HEK293T (cell line): ENCODE results near the gene FRS2.

Experiments
- BHLHE40 ChIP-seq: fragments of 450-650 bp; IDR thresholded peaks from 2 replicates; pipeline ENCODE4 v1.6.1; 2016; ENCODE audit warnings: mild to moderate bottlenecking, moderate library complexity, borderline replicate concordance
- ELF4 ChIP-seq: fragments of 450-650 bp; IDR thresholded peaks from 2 replicates; pipeline ENCODE4 v1.6.1; 2017; ENCODE audit warnings: antibody characterized with exemption
- FOXA1 ChIP-seq: fragments of 450-650 bp; IDR thresholded peaks from 2 replicates; pipeline ENCODE4 v1.6.1; 2016; ENCODE audit warnings: mild to moderate bottlenecking
- FOXK2 ChIP-seq: fragments of 450-650 bp; IDR thresholded peaks from 2 replicates; pipeline ENCODE4 v1.6.1; 2016; ENCODE audit warnings: mild to moderate bottlenecking
- FOXM1 ChIP-seq: fragments of 450-650 bp; IDR thresholded peaks from 2 replicates; pipeline ENCODE4 v1.6.1; 2017; ENCODE audit warnings: mild to moderate bottlenecking, borderline replicate concordance
- HDGF ChIP-seq: fragments of 450-650 bp; IDR thresholded peaks from 2 replicates; pipeline ENCODE4 v1.6.1; 2017; ENCODE audit warnings: antibody characterized with exemption, borderline replicate concordance
- LEF1 ChIP-seq: fragments of 450-650 bp; IDR thresholded peaks from 2 replicates; pipeline ENCODE4 v1.6.1; 2017; ENCODE audit warnings: mild to moderate bottlenecking, borderline replicate concordance
- PKNOX1 ChIP-seq: fragments of 450-650 bp; IDR thresholded peaks from 2 replicates; pipeline ENCODE4 v1.6.1; 2016
- SP1 ChIP-seq: fragments of 450-650 bp; IDR thresholded peaks from 2 replicates; pipeline ENCODE4 v1.6.1; 2017
- SUZ12 ChIP-seq: fragments of 450-650 bp; IDR thresholded peaks from 2 replicates; pipeline ENCODE4 v1.6.1; 2016; ENCODE audit warnings: mild to moderate bottlenecking
- TARDBP ChIP-seq: fragments of 450-650 bp; IDR thresholded peaks from 2 replicates; pipeline ENCODE4 v1.6.1; 2016
- ZNF384 ChIP-seq: fragments of 450-650 bp; IDR thresholded peaks from 2 replicates; pipeline ENCODE4 v1.6.1; 2016

- TF ChIP-seq FOXM1: no peak
- no peak for TF ChIP-seq BHLHE40
- no peak for TF ChIP-seq HDGF
- TF ChIP-seq SP1: no peak
- no peak for TF ChIP-seq SUZ12
- TF ChIP-seq FOXA1: no peak
- no peak for TF ChIP-seq FOXK2
- no peak for TF ChIP-seq LEF1
- TF ChIP-seq ELF4: no peak
- TF ChIP-seq PKNOX1: no peak
- no peak for TF ChIP-seq TARDBP
- no peak for TF ChIP-seq ZNF384
Measured at GRCh38 chr12:69431591-69432222, 38.5 kb upstream of the FRS2 start.
